NCI-H2107 (cell line): Measurements from ENCODE around the gene TAF13.
A peak's percentile ranks its signal among the peaks of the same experiment; 100 is the strongest.
"Not testable (repeated sequence)": the region's sequence is repeated elsewhere in the genome, so short reads cannot be mapped to it uniquely, and the experiment has no call there.

Source experiments
- DNase-seq: peaks from one replicate; lab custom pipeline; 2025; lab: John Stamatoyannopoulos, UW

TAF13 gene

GRCh38 chr1:109046671-109047070 lies 29.1 kb downstream of the TAF13 start:
- DNase-seq: no peak

- DNase-seq: no peak
Observed at GRCh38 chr1:109045595-109045994, 30.2 kb downstream of the TAF13 start.

- DNase-seq: peak; percentile 95
Observed at GRCh38 chr1:109041621-109042468, 34.0 kb downstream of the TAF13 start, which contains the start of gene WDR47. Gene WDR47, minus strand, starts transcription at chr1:109042102. Its CDS starts 18,590 bp downstream, at chr1:109023512.

- DNase-seq: no peak
Observed at GRCh38 chr1:109040989-109041620, 34.7 kb downstream of the TAF13 start.

- no peak for DNase-seq
Observed at GRCh38 chr1:109040627-109040988, 35.2 kb downstream of the TAF13 start.

DNA sequence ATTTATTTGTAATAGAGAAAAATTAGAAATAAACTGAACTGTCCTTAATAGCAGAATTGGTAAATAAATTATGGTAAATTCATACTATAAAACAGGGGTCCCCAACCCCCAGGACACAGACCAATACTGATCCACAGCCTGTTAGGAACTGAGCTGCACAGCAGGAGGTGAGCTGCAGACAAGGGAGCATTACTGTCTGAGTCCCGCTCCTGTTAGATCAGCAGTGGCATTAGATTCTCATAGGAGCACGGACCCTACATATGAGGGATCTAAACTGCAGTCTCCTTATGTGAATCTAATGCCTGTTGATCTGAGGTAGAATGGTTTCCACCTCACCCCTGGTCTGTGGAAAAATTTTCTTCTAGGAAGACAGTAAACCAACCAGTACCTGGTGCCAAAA lies 41.4 kb downstream of the TAF13 start:
- no peak for DNase-seq

- not testable (repeated sequence) for DNase-seq
Observed at GRCh38 chr1:109029493-109029892, 46.3 kb downstream of the TAF13 start.

- no peak for DNase-seq
Observed at GRCh38 chr1:109027841-109028240, 48.0 kb downstream of the TAF13 start.

DNA sequence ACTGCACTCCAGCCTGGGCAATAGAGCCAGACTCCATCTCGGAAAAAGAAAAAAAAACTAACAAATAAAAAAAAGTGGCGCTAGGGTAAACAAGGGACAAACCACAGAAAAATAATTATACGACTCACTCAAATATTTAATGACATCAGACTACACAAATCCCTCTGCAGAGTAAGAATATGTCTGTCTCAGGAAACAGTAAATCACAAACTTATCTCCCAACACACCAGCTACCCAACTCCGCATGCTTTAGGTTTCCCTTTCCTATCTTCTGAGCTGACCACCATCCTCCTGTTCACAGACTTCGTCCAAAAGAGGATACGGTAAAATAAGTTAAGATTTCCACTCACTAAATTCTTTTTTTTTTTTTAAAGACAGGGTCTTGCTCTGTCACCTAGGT lies 50.1 kb downstream of the TAF13 start:
- DNase-seq: no peak

DNA sequence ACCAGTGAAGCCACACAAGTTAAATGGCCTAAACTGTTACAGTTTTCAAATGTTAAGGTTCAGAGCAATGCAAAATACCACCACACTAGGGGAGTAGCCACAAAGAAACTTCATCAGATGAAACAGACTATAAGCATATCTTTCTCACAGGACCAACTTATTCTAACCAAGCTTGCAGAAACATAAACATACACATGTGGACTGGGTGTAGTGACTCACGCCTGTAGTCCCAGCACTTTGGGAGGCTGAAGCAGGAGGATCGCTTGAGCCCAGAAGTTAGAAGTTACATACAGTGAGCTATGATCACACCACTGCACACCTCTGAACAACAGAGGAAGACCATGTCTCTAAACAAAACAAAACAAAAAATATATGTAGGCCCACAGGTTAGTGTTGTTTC lies 51.2 kb downstream of the TAF13 start:
- DNase-seq: no peak

DNA sequence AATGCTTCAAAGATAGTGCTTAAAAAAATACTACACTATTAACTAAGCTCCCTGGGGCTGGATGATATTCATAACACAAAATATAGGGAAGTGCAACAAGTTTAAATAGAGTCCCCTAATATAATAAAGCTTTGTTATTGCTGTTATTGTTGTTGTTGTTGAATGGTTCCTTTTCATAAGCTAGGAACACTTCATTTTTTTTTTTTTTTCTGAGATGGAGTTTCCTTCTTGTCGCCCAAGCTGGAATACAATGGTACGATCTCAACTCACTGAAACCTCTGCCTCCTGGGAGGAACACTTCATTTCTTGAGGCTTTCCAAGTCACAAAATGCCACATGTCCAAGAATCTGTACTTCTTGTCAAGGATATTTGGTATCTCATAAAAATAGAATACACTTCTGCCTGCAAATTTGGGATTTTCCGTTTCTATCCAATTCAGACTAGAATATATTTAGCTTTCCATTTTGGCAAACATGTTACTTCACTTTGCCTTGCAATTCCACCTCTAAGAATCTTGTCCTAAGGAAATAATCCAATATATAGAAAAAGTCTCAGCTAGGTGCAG lies 55.0 kb downstream of the TAF13 start:
- DNase-seq: no peak

DNA sequence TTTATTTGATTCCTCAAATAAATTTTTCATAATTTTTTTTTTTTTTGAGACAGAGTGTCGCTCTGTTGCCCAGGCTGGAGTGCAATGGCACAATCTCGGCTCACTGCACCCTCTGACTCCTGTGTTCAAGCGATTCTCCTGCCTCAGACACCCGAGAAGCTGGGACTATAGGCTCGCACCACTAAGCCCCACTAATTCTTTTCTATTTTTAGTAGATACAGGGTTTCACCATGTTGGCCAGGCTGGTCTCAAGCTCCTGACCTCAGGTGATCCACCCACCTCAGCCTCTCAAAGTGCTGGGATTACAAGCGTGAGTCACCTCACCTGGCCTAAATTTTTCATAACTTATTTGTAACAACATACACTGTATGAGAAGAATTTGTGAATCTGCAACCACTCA lies 58.1 kb downstream of the TAF13 start:
- DNase-seq: not testable (repeated sequence)

DNA sequence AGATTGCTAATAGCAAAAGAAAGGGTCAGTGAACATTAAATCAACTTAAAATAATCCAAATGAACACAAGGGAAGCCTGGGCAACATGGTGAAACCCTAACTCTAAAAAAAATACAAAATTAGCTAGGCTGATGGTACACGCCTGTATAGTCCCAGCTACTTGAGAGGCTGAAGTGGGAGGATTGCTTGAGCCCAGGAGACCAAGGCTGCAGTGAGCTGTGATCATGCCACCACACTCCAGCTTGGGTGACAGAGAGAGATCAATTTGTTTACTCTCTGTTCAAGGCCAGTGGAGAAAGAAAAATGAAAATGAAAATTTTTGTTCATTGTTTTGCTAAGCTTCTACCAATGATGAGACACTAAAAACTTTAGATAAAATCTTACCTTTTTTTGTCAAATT lies 58.7 kb downstream of the TAF13 start:
- no peak for DNase-seq
